ENCODE data around the gene SLC25A13. TPM values are rescaled to one million over a fixed set of nuclear protein-coding genes. Genes with fewer than 3 reads are reported as not detected.

Gene SLC25A13
- total and polyA plus RNA-seq, 2 of the 4 experiments (the other 2 are of a cell fraction): 7.4 to 11.7 TPM

GRCh38 chr7:96143495-96144259, 178.2 kb downstream of the SLC25A13 start:
- in situ Hi-C loops (cut with MboI; ENCODE audit: low sequenced_read_pairs) (no loop called here), dilution Hi-C loops (cut with HindIII; ENCODE audit: low sequenced_read_pairs, unreplicated experiment) (no loop called here), intact Hi-C loops (cut with micrococcal nuclease) (no loop called here)
- Histone ChIP-seq H3K79me1 (ENCODE audit: low read depth in 1 of 2, low read length in 2 of 2) (no peaks in the 10 kb centered on the region), H2BK20ac (ENCODE audit: low read depth, low read length) (no peak overlapping the region), H2BK120ac (ENCODE audit: low read depth, low read length) (no peak overlapping the region), H3K27ac (ENCODE audit: insufficient read depth, low read length) (no peak overlapping the region), H4K91ac (ENCODE audit: insufficient read depth, low read depth, low read length) (no peak overlapping the region), H3K9ac (ENCODE audit: low read depth, low read length) (no peak overlapping the region), H2AFZ (replicated peaks; ENCODE audit: low read length, poor library complexity) (no peak overlapping the region), H3K9me1 (ENCODE audit: insufficient read depth, low read length) (no peaks in the 10 kb centered on the region; the same call in 1 of the 2 replicates), H2BK5ac (ENCODE audit: low read depth, low read length, poor library complexity, severe bottlenecking) (no peak overlapping the region), H3K27me3 (ENCODE audit: control insufficient read depth, insufficient read depth, low read length) (no peaks in the 10 kb centered on the region), H4K20me1 (ENCODE audit: insufficient read depth, low read length) (no peaks in the 10 kb centered on the region), H2AK5ac (ENCODE audit: low read depth, low read length) (no peak overlapping the region), H3K56ac (ENCODE audit: extremely low read depth, insufficient read depth, low read length) (no peak overlapping the region), H4K5ac (ENCODE audit: low read depth, low read length) (no peak overlapping the region), H3K4me1 (ENCODE audit: control insufficient read depth, insufficient read depth, low read length) (no peaks in the 10 kb centered on the region), H2BK15ac (ENCODE audit: low read depth, low read length) (no peak overlapping the region), H4K8ac (ENCODE audit: low read depth in 2 of 2, low read length in 2 of 2) (no peak overlapping the region), H3K4ac (ENCODE audit: low read depth, low read length) (no peak overlapping the region), H3K4me3 (ENCODE audit: insufficient read depth, low read depth, low read length) (no peak overlapping the region), H3K4me2 (ENCODE audit: low read depth, low read length) (no peak overlapping the region), H3K18ac (ENCODE audit: low read depth, low read length) (no peak overlapping the region), H2AK9ac (replicated peaks; ENCODE audit: low read depth, low read length, poor library complexity) (no peak overlapping the region), H3K9me3 (ENCODE audit: control insufficient read depth, insufficient read depth, low read length) (no peaks in the 10 kb centered on the region), H3K23ac (ENCODE audit: low read depth, low read length) (no peak overlapping the region), H3K14ac (replicated peaks; ENCODE audit: low read depth, low read length) (no peak overlapping the region), H3K36me3 (ENCODE audit: control insufficient read depth, insufficient read depth, low read length) (no peaks in the 10 kb centered on the region)
- ChIA-PET POLR2A (ENCODE audit: unreplicated experiment) (no interaction called here), CTCF (interaction anchor here (1.4 to 1.6 kb wide), 2 partner anchors 10 to 19 kb away, joined by 3 to 7 read pairs; no protein-coding TSS in a partner anchor)
- DNase-seq: no peak
- BruUV-seq (replicated peaks): no TSS peak
- ATAC-seq (ENCODE audit: low read depth): no peak
- TF ChIP-seq MAZ (IDR thresholded peaks at IDR 0.05; ENCODE audit: borderline replicate concordance, low read depth, low read length): no peak
- no CpG with 5 or more reads among the region's 1 CpG for WGBS, 2 experiments (ENCODE audit: extremely low coverage in 2 of 2, insufficient read length in 1 of 2)

All from IMR-90 (cell line).